Retinal pigment epithelial cell (primary cell): ENCODE results near the gene ARHGAP11A.

Experiments
- DNase-seq: peaks from one replicate; pipeline ENCODE4 v3.0.0-alpha.2; 2010; ENCODE audit warnings: low read depth
- H3K4me3 ChIP-seq: 2 replicates; pipeline ENCODE4 v1.5.1; 2011; ENCODE audit warnings: mild to moderate bottlenecking, low read length, control low read depth, moderate library complexity
- TF ChIP-seq, protein P1 (sequence below): conservative IDR thresholded peaks from 2 replicates; pipeline ENCODE4 v1.5.1; 2011; ENCODE audit warnings: low read depth, low read length, control low read depth, inconsistent platforms

ARHGAP11A gene

DNA sequence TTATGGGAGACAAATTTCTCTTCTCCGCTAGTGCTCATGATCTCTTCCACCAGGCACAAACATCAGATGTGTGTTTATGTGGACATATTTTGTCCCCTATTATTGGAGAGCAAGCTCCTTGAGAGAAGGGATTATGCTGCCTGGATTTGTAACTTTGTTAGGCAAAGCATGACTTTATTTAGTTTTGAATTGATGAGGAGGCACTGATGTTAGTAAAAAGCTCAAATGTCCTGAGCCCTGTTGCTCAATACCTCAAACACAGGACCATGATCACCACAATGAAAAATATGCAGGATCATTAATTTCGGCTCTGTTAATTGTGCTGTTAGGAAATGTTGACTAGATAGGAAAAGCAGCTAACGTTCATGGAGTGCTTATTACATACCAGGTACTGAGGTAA lies 55.3 kb downstream of the ARHGAP11A start:
- TF ChIP-seq, protein P1, sequence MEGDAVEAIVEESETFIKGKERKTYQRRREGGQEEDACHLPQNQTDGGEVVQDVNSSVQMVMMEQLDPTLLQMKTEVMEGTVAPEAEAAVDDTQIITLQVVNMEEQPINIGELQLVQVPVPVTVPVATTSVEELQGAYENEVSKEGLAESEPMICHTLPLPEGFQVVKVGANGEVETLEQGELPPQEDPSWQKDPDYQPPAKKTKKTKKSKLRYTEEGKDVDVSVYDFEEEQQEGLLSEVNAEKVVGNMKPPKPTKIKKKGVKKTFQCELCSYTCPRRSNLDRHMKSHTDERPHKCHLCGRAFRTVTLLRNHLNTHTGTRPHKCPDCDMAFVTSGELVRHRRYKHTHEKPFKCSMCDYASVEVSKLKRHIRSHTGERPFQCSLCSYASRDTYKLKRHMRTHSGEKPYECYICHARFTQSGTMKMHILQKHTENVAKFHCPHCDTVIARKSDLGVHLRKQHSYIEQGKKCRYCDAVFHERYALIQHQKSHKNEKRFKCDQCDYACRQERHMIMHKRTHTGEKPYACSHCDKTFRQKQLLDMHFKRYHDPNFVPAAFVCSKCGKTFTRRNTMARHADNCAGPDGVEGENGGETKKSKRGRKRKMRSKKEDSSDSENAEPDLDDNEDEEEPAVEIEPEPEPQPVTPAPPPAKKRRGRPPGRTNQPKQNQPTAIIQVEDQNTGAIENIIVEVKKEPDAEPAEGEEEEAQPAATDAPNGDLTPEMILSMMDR, result no peak
- no peak for DNase-seq
- H3K4me3 ChIP-seq, result no peak overlapping the region

DNA sequence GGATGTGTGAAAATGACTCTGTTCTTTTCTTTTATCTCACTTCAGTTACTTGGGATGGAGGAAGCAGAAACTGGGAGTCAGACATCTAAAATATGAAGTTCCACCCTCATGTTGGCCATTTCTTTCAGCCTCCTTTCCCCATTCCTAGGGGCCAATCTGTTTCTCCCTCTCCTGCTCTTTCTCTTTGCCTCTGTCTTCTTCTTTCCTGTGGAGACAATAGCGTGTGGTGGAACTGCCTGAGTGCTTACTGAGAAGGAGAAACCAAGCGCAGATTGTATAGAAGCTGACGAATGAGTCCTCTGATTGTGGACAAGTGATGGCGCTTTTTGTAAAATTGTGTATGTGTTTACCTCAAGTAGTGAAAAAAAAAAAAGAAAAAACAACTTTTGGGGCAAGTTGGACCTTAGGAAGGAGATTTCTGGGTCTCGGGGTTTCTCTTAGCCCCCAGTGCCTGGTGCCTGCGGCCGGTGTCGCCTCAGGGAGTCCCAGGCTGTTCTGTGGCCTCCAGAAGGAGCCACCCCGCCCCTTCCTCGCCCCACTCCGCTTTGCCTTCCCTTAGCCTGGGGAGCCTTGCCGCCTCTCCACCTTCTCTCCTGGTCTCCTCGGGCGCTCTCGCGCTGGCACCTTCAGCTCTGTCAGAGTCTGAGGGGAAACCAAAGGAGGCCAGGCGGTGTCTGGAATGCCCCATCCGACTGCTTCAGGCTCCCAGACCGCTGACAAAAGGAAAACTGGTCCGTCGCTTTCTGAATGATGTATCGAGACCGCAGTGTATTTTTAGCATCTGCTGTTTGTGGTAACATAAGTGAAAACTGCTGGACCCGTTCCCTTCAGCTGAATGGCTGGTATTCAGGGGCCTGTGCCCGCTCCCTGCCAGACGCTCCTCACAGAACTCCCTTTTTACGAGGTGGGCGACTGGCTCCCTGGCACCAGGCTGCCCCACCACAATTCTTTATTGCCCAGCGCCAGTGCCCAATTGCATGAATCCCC lies 56.3 kb downstream of the ARHGAP11A start:
- no peak overlapping the region for H3K4me3 ChIP-seq
- TF ChIP-seq, protein P1, result no peak
- DNase-seq, result no peak

DNA sequence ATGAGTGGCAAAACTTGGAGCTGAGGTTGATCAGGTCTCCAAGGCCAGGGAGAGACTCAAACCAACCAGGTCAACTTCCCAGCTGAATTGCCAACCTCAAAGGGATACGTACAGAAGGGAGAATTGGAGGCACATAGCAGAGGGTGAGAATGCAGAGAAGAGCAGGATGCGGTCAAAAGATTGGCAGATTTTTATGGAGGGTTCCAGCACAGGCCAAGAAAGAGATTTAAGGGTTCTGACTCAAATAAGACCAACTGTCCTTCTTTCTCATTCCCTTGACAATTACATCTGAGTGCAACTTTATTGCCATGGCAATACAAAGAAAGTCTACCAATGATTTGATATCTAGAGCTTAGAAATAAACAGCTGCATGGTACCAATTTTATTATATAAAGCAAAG lies 59.4 kb downstream of the ARHGAP11A start:
- DNase-seq, result no peak

DNA sequence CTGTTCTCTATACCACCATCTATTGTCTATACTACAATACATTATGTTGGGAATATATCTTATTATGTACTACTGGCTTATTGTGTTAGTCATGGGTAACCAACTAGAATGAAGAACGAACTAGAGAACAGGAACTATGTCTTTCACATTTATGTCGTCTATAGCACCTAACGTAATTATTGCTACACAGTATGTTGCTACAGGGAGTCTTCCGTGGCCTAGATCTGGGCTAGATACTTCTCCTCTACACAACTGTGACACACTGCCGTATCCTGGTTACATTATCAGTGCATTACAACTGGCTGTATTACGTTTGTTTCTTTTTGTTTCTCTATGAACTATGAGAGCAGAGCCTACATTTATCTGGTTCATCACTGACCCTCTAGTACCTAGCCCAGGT lies 60.2 kb downstream of the ARHGAP11A start:
- TF ChIP-seq, protein P1, result no peak
- H3K4me3 ChIP-seq, result no peak overlapping the region
- no peak for DNase-seq

More for the DNA sequence above, 59.4 kb downstream of the ARHGAP11A start:
- TF ChIP-seq, protein P1, result no peak
- no peak overlapping the region for H3K4me3 ChIP-seq

DNA sequence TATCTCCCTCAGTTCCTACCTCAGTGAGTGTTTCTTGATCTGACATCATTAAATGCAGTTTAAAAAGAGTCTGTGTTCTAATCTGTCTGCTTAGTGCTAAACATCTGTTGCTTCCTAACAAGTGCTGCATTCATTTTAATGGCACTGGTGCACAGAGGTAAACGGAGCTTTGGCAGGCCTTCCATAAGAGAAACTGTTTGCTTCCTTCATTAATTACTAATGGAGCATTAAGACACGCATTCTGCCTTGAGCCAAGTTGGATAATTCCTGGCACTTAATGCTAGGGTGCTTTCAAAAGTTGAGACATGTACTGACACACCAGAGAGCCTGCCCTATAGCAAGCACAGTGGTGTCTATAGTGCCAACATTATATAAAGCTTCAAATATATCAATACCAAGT lies 60.9 kb downstream of the ARHGAP11A start:
- no peak for DNase-seq
- no peak overlapping the region for H3K4me3 ChIP-seq
- TF ChIP-seq, protein P1, result no peak

DNA sequence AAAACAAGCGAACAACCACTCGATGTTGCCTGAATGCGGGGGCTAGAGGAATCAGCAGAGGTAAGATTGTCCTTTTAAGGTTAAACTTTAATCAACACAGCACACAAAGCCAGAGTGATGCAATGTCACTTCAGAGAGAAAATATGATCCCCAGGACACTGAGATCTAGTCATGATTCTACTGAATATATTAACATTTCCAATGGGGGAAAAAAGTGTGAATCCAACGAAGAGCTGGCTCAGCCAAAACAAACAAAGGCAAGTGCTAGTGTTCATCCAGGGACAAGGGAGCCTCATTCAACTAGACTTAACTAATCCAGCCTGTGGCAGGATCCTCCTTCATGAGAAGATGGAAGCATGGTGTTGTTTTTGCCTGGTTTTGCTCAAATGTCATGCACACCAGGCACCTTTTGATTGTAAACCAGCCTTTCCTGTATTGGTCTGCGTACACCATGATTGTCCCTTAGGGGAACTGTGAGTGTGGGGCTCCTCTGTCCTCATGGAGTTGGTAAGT lies 62.0 kb downstream of the ARHGAP11A start:
- no peak for DNase-seq
- H3K4me3 ChIP-seq, result no peak overlapping the region
- TF ChIP-seq, protein P1, result no peak

DNA sequence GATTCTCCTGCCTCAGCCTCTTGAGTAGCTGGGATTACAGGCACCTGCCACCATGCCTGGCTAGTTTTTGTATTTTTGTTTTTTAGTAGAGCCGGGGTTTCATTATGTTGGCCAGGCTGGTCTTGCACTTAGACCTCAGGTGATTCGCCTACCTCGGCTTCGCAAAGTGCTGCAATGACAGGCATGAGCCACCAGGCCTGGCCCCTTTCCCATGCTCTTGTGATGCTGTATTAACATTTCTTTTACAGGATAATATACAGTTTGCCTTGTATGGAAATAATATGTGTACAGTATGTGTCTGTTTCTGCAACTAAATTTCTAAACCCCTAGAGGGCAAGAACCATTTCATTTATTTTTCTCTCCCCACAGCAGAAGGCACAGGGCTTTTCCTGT lies 64.0 kb downstream of the ARHGAP11A start:
- TF ChIP-seq, protein P1, result no peak
- H3K4me3 ChIP-seq, result no peak overlapping the region
- DNase-seq, result no peak
